ENCODE measurements around the gene TMEM52B.
"Not testable (repeated sequence)": the region's sequence is repeated elsewhere in the genome, so short reads cannot be mapped to it uniquely, and the experiment has no call there.

TMEM52B gene

DNA sequence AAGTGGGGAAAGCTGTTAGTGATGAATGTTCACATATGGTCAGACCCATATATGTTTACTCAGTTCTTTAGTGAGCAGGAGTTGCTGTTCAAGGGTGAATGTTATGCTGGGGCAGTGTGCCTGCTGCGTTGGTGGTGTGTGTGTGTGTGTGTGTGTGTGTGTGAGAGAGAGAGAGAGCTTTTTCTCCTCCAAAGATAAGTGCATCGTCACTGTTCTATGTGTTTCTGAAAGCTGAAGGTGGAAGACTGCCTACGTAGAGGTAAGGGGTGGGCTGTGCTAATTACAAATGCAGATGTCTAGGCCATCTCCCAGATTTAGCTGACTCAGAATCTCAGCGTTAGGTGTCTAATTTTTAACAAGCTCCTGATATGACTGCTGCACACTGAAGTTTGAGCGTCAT, 44.4 kb downstream of the TMEM52B start:
- no peaks in the 10 kb centered on the region for H3K4me1 Mint-ChIP-seq
- H3K9me3 Mint-ChIP-seq: no peaks in the 10 kb centered on the region
- H3K27ac Mint-ChIP-seq: no peak overlapping the region
- H3K4me3 Mint-ChIP-seq: no peak overlapping the region
- H3K36me3 Mint-ChIP-seq (ENCODE audit: low read depth): peaks cover 59% of the 10 kb centered on the region
- no peak for TF ChIP-seq CTCF (IDR thresholded peaks at IDR 0.05)
- no peak for DNase-seq
- no peaks in the 10 kb centered on the region for H3K27me3 Mint-ChIP-seq (ENCODE audit: low read depth, poor library complexity)

DNA sequence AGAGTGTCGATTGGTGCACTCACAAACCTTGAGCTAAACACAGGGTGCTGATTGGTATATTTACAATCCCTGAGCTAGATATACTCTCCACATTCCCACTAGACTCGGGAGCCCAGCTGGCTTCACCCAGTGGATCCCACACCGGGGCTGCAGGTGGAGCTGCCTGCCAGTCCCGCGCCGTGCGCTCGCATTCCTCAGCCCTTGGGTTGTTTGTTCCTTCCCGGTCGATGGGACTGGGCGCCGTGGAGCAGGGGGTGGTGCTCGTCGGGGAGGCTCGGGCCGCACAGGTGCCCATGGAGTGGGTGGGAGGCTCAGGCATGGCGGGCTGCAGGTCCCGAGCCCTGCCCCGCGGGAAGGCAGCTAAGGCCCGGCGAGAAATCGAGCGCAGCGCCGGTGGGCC, 46.6 kb downstream of the TMEM52B start:
- not testable (repeated sequence) for H3K9me3 Mint-ChIP-seq; H3K4me3 Mint-ChIP-seq; DNase-seq; H3K27ac Mint-ChIP-seq; H3K27me3 Mint-ChIP-seq (ENCODE audit: low read depth, poor library complexity); H3K4me1 Mint-ChIP-seq
- peaks cover 49% of the 10 kb centered on the region for H3K36me3 Mint-ChIP-seq (ENCODE audit: low read depth)

DNA sequence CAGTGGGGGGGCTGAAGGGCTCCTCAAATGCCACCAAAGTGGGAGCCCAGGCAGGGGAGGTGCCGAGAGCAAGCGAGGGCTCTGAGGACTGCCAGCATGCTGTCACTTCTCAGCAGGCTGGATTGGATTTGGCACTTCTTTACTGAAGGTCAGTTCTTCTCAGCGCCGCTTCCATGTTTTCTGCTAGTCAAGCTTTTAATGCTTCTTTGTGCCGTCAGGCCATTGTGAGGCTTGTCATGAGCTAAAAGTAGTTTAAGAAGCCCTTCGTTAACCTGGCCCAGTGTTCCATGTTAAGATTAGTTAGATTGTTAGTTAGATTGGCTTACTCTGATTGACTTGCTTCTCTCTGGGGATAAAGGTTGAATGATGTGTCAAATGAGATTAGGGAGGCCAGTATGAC, 47.3 kb downstream of the TMEM52B start:
- Mint-ChIP-seq H3K27ac (peak overlapping the region; percentile 23), H3K4me3 (no peak overlapping the region), H3K4me1 (no peaks in the 10 kb centered on the region), H3K9me3 (no peaks in the 10 kb centered on the region), H3K27me3 (ENCODE audit: low read depth, poor library complexity) (no peaks in the 10 kb centered on the region), H3K36me3 (ENCODE audit: low read depth) (peaks cover 42% of the 10 kb centered on the region)
- DNase-seq: no peak
- no peak for TF ChIP-seq CTCF (IDR thresholded peaks at IDR 0.05)

- Mint-ChIP-seq H3K27me3 (ENCODE audit: low read depth, poor library complexity) (no peaks in the 10 kb centered on the region), H3K4me1 (no peaks in the 10 kb centered on the region), H3K27ac (no peak overlapping the region), H3K36me3 (ENCODE audit: low read depth) (peaks cover 36% of the 10 kb centered on the region), H3K4me3 (no peak overlapping the region), H3K9me3 (no peaks in the 10 kb centered on the region)
- no peak for TF ChIP-seq CTCF (IDR thresholded peaks at IDR 0.05)
- no peak for DNase-seq
These were observed 47.9 kb downstream of the TMEM52B start for GRCh38 chr12:10226731-10227130.

DNA sequence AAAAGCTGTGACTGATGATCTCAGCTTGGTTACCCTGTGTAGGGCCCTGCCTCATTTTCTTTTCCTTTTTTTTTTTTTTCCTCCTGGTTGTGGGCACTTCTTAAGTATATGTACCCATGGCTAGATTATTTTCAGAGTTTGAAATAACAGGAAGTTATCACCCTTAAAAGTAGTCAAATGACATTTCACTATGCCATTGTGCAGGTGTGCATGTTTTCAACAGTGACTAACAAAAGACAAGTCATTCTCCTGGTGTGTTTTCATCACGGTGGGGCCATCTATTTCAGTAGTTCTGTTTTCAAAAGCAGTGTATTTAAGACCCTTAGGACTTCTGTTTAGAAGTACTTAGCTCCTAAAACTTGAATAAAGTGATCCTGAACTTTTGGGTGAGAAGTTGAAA, 48.8 kb downstream of the TMEM52B start:
- Mint-ChIP-seq H3K27me3 (ENCODE audit: low read depth, poor library complexity) (no peaks in the 10 kb centered on the region), H3K9me3 (peaks cover 4% of the 10 kb centered on the region)

GRCh38 chr12:10234562-10234961, 55.7 kb downstream of the TMEM52B start:
- no peak for DNase-seq
- Mint-ChIP-seq H3K4me3 (no peak overlapping the region), H3K27ac (no peak overlapping the region), H3K27me3 (ENCODE audit: low read depth, poor library complexity) (peaks cover 2% of the 10 kb centered on the region), H3K4me1 (peaks cover 6% of the 10 kb centered on the region), H3K9me3 (peaks cover 33% of the 10 kb centered on the region), H3K36me3 (ENCODE audit: low read depth) (peaks cover 17% of the 10 kb centered on the region)
- no peak for TF ChIP-seq CTCF (IDR thresholded peaks at IDR 0.05)

More for the DNA sequence above, 48.8 kb downstream of the TMEM52B start:
- no peak for DNase-seq
- H3K36me3 Mint-ChIP-seq (ENCODE audit: low read depth): peaks cover 27% of the 10 kb centered on the region
- H3K27ac Mint-ChIP-seq: no peak overlapping the region
- H3K4me1 Mint-ChIP-seq: no peaks in the 10 kb centered on the region
- TF ChIP-seq CTCF (IDR thresholded peaks at IDR 0.05): no peak
- H3K4me3 Mint-ChIP-seq: no peak overlapping the region
